GM21423 (cell line): ENCODE data around the gene DMD.
"Not testable (repeated sequence)": the region's sequence is repeated elsewhere in the genome, so short reads cannot be mapped to it uniquely, and the experiment has no call there.

Experiments used
- ATAC-seq: cut with Tn5 transposase; IDR thresholded peaks from one replicate; pipeline ENCODE4 v1.9.1; 2021; ENCODE audit warnings: mild to moderate bottlenecking, moderate library complexity; ENCODE audit not compliant: unreplicated experiment

Gene DMD

DNA sequence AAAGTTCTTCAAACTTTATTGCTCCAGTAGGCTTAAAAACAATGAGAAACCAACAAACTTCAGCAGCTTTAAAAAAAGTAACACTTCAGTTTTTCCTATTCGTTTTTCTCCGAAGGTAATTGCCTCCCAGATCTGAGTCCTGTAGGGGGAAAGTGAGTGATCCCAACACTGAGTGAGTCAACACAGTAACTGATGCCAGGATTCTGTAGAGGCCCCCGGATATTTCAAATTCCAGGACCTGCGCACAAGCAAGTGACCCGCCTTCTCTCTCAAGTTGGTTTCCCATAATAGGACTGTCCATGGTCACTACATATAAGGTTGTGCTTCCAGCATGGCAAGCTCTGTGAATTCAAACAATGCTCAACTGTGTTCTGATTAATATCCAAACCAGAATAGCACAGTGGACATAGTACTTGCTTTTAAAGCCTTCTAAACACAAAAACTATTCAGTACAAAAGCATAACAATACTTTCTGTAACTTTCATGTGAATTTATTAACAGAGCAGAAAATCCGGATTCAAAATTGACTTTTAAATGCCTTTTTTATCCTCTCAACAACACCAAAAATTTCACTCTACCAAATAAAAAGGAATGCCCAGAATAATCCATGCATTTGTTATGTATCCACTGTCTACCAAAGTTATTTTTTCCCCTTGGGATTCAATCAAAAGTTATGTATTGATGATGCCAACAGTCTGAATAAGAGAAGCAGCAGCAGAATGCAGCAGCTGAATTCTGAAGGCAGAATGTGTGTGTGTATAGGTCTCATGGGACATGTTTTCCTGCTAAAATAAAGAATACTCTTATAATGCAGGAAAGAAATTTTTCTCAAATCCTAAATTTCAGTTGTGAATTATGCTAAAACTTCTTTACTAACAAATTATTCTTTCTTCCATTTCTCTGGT, at the start of gene DMD:
Gene DMD, minus strand, starts transcription at position 194 of the 905 bp plus-strand sequence. CDS start 237 bp downstream, outside the sequence.
- no peak for ATAC-seq

DNA sequence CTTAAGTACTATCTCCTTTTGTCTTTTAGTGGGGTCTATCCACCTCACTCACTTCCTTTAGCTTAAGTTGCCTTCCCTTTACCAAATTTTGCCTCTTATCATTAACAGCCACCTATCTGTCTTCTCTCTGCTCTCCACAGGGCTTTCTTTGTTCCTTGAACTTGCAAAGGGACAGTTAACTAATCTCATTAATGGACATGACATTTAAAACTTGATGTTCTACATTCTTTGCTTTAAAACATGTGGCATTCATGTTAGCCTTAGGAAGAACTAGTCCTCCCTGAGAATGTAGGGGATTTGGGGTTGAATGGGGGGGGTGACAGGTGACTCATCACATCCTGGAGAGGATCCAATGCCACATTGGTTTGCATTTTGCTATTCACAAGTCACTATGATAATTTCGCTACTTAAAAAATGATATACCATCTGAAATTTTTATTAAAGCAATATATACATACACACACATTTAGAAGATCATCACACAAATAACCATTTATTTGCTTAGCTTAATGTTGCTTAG, 41.0 kb upstream of the DMD start:
- ATAC-seq: no peak

DNA sequence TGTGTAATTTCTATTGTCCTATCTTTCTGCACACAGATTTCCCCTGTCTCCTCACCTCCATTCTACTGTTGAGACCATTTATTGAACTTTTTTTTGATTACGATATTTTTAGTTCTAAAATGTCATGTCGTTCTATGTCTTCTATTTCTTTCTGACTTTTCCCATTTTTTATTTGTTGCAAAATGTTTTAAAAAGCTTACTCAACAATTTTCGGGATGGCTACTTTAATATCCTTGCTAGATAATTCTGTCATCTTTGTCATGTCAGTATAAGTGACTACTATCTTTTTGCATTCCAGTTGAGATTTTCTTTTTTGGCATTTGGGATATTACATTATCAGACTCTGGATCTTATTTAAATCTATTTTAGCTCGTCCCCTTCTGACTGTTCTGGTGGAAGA, 7.5 kb upstream of the DMD start:
- no peak for ATAC-seq

DNA sequence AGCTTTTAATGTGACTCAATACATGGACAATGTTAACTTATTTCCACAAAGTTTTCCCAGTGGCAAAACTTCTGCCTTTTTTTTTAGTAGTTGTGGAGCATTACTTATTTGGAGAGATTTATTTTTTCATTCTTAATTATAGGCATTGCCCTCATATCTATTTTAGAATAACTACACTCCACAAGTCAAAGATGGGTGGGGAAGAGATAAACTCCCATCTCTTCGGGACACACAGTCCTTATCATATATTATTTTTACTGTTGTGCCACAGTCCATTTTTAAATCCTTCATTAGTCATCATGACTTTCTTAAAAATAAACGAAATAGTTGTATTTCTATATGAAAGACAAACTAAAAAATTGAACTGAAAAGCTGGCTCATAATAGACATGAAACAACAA, 1.2 kb downstream of the DMD start:
- ATAC-seq: no peak

DNA sequence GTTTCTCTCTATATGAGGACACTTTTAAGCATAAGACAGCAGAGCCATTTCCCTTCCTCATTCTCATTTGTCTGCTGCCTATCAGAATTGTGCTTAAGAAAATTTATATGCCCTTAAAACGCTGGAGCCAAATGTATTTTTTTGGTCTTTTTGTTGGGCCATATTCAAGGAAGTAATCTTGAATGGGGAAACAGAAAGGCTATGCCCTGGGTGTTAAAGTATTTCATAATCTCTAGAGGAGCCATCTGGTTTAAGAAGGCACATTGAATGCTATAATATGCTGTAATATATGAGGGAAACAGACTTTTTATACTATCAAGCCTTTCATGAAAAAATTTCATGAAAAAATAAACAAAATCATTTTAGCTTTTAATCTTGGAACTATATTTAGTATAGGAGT, 4.3 kb downstream of the DMD start:
- ATAC-seq: no peak

DNA sequence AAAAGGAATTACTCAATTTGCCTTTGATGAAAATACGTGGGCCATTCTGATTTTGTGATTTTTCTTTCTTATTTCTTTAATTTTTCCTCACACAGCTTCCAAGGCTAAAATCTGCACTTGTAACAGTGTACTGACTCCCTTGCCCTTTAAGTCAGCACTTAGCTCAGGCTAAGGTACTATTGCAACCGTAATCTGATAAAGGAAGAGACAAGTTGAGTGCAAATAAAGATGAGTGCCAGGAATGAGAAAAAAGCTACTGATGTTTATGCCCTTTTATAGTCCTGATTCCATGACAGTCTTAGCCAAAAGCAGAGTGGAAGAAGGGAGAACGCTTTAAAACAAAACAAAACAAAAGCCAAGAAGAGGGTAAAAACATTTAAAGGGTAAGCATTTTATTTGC, 6.0 kb downstream of the DMD start:
- no peak for ATAC-seq

DNA sequence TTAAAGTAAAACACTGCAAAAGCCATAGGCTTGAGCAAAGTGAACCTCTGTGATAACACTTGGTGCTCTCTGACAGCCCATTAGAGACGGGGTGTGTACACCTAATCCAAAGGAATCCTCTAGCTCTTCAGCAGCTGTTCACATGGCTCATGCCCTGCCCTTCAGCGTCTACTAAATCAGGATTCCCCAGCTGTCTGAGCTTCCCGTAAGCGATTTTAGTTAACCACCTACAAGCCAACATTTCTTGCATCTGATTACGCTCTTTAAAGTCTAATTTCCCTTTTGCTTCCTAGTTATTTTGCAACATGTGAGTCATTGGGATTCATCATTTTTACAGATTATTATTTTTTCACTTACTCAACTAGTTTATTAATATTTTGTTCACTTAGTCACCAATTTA, 6.5 kb downstream of the DMD start:
- ATAC-seq: no peak

DNA sequence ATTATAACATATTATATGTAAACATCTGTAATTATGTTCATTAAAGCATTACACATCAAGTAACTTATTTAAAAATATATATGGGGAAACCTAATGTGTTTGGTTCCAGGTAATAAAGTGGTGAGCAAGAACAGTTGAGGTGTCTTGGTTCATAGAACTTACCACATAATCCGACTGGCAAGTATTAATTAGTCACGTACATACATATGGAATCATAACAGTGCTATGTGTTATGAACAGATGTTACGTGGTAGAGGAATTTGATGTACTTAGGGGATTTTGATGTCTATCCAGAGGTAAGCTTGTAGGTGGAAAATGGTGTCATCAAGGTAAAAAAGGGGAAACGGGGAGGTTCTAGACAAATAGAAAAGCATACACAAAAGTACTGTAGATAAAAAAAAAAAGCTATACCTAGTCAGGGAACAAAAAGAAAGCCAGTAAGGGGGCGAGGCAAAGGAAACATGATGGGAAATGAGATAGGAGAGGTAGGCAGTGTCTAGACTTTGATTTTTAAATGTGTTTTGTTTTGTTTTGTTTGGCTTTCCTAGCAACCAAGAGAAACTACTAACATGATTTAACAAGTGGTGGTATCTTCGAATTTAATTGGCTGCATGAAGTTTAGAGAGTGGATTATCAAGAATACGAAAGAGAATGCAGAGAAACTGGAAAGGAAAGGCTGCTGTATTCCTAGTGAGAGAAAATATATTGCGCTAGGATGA, 12.6 kb downstream of the DMD start:
- ATAC-seq: no peak

DNA sequence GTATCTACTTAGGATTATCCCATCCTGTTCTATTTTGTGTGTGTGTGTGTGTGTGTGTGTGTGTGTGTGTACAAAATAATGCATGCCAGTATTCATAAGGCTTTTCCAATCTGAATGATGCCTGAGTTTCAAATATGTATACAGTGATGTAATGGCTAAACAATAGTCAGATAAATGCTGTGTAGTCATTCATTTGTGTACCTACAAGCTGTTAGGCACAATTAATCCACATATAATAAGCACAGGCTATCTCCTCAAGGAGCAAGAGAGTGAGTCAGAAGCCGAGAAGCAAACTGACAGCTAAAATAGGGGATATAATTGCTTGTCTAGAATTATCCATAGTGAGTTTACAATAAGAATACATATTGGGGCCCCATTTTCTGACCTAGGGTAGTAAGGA, 15.7 kb downstream of the DMD start:
- ATAC-seq: no peak

DNA sequence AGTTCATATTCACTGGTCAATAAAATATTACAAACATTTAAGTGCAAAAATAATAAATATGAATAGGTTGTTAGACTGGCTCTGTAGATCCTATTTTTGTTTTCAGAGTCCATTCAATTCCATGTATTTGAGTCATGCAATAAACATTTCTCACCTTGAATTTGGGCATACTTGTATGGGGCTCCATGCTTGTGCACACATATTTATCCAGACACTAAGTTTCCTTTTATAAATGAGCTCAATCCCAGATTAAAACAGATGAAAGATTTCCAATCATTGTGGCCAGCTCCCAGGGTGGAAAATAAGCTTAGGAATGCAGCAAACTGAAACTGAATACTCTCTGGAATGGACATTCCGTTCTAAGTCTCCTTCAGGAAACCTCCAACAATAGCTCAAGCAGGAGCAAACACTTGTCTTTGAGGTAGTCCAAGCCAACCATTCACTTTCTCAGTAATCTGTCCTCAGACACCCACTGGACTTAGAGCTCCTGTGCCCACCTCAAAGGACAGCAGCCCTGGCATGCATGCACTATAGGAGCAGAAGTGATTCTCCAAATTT, 16.4 kb downstream of the DMD start:
- ATAC-seq: no peak

DNA sequence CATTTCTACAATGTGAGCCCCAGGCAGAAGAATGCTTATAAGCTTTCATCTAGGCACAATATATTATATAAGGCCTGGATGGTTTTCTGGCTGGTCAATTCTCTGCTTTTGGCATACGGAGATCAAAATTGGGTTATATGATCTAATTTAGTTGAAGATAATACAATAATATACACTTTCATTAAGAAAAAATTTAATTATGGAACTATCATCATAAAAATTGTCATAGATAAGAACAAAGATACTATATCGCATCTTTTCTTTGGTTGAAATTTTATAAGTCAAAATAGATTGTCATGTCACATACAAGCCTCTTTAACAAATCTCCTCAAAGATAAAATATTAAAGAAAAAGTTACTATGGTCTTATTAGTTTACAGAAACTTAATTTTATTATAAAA, 17.1 kb downstream of the DMD start:
- ATAC-seq: no peak

DNA sequence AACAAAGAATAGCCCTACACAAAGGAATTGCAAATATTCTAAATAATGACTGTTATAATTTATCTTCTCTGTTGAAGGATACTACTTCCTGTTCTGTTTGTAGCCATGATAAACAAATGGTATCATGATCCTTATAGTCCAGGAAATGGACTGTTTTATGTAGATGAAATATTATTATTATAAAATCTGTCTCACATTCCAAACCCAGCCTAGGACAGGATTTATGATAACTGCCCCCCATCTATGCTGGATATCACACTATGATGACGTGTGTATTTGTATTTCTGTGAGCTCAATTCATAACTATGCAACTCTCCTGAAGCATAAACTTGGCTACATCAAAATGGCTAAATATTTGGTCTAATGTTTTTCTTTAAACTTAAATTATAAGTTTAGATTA, 21.3 kb downstream of the DMD start:
- ATAC-seq: no peak

DNA sequence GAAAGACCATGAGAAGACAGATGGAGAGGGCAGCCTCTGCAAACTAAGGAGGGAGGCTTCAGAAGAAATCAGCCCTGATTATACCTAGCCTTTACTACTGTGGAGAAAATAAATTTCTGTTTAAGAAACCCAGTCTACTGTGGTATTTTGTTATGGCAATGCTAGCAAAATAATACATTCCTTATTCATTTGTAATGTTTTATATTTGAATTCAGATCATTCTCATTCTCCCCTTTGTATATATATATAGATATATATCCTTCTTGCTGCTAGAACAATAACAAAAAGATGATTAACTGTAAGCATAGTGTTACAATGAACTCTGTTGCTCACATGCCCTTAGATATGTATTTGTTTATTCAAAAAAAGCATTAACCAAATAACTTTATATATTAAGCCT, 22.5 kb downstream of the DMD start:
- ATAC-seq: no peak

DNA sequence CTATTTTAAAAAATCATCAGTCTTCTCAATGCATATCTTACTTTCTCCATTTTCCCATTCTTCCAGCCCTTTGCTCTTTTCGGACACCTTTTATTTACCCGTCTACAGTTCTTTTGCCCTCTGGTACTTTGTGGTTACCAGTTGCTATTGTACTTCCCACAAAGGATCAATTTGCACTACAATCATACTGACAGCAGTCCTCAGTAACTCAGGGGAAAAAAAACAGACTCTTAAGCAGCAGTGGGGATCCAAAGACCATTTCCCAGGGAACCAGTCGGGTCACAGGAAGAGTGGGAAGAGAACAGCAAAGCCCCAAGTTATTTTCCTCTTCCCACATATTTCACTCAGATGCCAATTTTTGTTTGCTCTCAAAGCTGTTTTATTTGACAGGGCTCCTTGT, 23.1 kb downstream of the DMD start:
- no peak for ATAC-seq

DNA sequence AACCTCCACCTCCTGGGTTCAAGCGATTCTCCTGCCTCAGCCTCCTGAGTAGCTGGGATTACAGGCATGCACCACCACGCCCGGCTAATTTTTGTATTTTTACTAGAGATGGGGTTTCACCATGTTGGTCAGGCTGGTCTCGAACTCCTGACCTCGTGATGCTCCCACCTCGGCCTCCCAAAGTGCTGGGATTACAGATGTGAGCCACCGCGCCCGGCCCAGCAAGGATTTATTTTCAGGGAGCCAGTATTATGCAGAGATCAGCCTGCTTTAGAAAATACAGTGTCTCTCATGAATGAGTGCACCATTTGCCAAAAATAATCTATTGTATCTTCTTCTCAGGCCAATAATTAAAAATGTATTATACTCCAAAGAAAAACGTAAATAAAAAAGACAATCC, 26.5 kb downstream of the DMD start:
- ATAC-seq: not testable (repeated sequence)

DNA sequence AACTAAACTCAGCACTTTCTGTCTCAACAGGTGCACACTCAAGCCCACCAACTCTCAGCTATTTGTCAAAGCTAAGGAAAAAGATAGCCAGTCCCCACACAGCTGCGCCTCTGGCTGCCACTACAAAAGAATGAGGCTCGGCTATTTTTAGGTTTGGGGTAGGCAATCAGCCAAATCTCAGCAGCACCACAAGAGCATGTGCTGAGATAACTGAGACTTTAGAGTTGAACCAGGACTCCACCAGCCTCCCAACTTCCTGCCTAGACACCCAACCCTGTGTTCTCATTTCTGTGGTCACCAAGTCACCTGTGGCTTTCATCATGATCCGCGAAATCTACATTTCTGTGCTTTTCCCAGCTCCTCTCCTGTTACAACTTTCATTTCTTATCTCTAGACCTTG, 28.0 kb downstream of the DMD start:
- ATAC-seq: no peak

DNA sequence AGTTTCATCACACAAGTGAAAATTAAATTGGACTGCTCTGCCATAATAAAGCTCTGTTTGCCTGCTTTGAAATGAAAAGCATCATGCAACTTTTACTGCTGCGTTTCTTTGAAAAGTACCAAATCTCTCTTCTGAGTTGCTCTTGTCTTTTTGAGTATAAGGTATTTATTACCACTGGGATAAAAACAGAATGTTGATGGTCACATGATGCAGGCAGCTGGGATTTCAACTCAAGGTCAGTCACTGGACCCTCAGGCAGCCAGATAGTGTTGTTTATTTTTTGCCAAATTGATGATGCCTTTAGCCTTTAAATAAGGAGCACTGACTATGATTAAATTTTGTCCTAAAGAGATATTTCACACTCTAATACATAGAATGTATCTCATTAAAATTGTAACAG, 32.7 kb downstream of the DMD start:
- no peak for ATAC-seq

DNA sequence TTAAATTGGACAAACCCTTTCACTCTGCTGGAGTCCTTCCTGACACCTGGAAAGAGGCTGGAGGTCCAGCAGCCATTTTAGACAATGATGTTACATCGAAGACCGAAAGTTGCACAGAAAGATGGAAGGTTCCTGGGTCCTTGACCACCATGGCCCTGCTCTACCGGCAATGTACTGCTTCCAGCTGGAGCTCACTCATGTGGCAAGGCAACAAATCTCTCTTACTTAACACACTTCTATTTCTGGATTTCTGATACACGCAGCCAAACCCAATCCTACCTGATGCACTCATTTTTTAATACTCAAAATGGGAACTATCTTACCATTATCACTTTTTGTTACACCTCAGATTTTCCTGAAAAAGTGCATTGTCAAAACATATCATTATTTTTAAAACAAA, 33.1 kb downstream of the DMD start:
- ATAC-seq: no peak

DNA sequence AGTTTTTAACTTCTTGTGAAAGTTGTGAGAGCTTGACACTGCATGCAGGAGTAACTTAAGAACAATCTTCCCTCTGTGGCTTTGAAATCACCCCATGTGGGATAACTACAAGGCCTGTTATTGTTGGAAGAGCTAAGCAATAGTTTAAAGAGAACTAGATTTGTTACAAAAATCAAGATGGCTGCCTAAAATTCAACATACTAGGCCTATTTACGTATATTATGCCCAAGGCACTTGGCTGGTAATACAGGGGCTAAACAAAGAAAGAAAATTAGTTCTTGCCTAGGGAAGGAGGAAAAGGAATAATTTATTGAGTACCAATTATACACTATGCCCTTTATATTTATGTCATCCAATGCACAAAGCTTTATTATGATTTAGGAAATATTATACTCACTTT, 36.1 kb downstream of the DMD start:
- no peak for ATAC-seq

DNA sequence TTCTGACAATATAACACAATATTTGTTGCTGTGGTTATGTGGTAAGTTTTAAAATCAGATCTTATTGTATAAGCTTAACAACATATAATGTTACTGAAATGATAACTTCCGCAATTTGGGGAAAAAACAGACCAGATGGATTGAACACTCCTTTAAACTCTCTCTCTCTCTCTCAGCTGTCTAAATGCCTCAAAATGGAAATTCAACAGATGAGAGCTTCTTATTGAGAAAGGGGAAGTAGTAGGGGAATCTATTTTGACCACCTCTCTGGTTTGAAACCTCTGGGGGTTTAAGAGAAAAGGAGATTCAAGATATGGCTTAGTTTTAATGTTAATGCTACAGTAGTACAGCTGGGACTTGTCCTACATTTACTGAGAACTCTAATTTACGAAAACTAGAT, 40.3 kb downstream of the DMD start:
- no peak for ATAC-seq

DNA sequence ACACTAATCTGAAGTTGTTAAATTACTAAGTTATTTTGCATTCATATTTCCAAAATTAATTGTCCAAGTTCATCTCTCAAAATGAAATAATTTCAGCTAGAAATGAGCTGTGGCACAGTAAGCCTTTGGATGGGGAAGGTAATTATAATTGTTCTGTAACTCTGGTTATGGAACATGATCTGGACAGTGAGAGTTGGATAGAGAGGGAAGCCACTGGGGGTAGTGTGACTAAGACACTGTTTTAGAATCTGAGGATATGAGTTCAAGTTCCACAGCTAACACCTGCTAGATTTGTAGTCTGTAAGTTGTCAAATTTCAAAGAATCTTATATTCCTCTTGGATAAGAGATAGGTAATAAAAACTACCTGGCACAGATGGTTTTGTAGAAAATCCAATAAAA, 49.5 kb downstream of the DMD start:
- ATAC-seq: no peak

DNA sequence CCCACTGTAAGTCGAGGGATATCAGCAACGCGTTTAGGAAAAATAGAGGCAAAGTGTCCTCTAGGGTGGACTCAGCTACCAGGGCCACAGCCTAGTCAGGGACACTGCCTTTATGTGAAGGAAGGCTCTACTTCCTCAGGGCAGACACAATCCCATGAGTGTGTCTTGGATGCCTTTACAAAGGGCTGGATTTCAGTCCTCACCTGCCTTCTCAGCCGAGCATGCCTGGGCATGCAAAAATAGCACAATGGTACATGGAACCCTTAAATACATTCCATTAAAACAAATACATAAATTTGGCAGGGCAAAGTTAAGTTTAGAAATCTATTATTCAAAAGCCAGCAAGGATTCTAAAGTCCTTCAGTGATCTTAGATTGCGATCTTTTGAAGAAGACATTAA, 51.1 kb downstream of the DMD start:
- ATAC-seq: no peak
